Right lobe of liver (tissue), 4 donors: ENCODE results near the gene IL1RAP.

Experiments used
- POLR2A ChIP-seq: fragments of 450-650 bp; IDR thresholded peaks from one replicate; pipeline ENCODE4 v1.6.1; 2017; ENCODE audit warnings: antibody characterized with exemption, mild to moderate bottlenecking
- TF ChIP-seq, protein P1 (sequence below), 4 donors: fragments of 200-600 bp in 3 of 4; fragments of 450-650 bp in 1 of 4; IDR thresholded peaks; one replicate each; pipeline versions ENCODE4 v1.5.1 to v1.8.0; 2016 to 2022; ENCODE audit warnings: antibody characterized with exemption in 4 of 4, mild to moderate bottlenecking in 2 of 4
- donor health status: DM: no; HTN: no; CAD: no.
- donor health status: DM: no; HTN: no; CAD: no.
- donor health status: DM: no; HTN: yes; CAD: no.

DNA sequence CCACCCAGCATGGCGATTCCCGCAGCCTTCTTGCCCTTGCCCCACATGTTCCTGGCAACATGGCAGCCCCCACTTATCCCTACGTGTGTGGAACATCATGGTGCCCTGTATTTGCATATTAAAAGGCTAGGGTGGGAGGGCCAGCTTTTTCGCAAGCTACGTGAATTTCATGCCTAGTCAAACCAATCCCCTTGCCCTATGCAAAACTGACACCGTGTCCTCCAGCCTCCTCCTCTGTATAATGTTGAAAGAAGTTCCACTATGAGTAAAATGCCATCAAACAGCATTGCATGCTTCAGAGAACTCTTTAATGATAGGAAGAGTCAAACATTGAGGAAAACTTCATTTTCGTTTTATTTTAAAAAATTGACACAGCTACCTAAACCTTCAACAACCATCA lies 170.9 kb downstream of the IL1RAP start:
- TF ChIP-seq, protein P1, sequence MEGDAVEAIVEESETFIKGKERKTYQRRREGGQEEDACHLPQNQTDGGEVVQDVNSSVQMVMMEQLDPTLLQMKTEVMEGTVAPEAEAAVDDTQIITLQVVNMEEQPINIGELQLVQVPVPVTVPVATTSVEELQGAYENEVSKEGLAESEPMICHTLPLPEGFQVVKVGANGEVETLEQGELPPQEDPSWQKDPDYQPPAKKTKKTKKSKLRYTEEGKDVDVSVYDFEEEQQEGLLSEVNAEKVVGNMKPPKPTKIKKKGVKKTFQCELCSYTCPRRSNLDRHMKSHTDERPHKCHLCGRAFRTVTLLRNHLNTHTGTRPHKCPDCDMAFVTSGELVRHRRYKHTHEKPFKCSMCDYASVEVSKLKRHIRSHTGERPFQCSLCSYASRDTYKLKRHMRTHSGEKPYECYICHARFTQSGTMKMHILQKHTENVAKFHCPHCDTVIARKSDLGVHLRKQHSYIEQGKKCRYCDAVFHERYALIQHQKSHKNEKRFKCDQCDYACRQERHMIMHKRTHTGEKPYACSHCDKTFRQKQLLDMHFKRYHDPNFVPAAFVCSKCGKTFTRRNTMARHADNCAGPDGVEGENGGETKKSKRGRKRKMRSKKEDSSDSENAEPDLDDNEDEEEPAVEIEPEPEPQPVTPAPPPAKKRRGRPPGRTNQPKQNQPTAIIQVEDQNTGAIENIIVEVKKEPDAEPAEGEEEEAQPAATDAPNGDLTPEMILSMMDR (IDR thresholded peaks at IDR 0.05), result no peak
- TF ChIP-seq POLR2A, result no peak
